ENCODE measurements around the gene MCM5. TPM values are rescaled to one million over a fixed set of nuclear protein-coding genes. Genes with fewer than 3 reads are reported as not detected.
"Not testable (repeated sequence)": the region's sequence is repeated elsewhere in the genome, so short reads cannot be mapped to it uniquely, and the experiment has no call there.

The MCM5 gene
- total and polyA plus RNA-seq, 2 experiments from 2014 or later = 288 to 325 TPM

DNA sequence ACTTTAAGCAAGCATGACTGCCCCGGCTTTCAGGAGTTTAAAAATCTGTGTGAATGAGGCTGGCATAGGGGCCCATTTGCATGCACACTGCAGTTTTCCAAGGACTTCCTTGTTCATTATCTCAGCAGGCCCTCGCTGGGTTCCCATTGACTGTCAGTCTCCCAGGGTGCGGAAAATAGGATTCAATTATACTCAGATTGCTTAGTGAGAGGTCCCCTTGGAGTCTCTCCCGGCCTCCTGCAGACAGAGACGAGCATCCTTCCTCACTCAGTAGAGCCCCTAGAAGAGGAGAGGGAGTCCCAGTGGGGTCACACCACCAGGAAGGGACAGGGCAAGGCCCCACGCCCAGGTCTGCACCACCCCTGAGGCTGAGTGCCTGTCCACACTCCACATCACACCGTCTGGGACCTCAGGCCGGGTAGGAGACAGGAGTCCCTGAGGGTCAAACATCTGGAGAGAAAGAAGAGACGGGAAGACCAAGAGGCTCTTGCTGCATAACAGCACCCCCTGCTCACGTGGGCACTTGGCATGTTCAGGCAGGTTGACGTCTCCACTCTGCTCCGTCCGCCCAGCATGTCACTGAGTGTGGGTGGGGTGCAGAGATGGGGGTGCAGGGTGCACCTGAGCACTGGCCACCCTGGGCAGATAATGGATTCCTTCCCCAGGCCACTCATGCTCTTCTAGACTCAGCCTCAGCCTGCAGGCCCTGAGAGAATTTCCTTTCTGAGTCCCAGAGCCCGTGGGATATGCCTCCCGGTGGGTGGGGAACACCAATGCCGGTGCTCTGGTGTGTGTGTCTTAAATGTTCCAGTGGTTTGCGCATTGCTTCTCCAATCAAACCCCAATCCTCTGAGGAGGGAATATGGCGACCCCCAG, 58.8 kb downstream of the MCM5 start (continued):
- TF ChIP-seq, protein P1, sequence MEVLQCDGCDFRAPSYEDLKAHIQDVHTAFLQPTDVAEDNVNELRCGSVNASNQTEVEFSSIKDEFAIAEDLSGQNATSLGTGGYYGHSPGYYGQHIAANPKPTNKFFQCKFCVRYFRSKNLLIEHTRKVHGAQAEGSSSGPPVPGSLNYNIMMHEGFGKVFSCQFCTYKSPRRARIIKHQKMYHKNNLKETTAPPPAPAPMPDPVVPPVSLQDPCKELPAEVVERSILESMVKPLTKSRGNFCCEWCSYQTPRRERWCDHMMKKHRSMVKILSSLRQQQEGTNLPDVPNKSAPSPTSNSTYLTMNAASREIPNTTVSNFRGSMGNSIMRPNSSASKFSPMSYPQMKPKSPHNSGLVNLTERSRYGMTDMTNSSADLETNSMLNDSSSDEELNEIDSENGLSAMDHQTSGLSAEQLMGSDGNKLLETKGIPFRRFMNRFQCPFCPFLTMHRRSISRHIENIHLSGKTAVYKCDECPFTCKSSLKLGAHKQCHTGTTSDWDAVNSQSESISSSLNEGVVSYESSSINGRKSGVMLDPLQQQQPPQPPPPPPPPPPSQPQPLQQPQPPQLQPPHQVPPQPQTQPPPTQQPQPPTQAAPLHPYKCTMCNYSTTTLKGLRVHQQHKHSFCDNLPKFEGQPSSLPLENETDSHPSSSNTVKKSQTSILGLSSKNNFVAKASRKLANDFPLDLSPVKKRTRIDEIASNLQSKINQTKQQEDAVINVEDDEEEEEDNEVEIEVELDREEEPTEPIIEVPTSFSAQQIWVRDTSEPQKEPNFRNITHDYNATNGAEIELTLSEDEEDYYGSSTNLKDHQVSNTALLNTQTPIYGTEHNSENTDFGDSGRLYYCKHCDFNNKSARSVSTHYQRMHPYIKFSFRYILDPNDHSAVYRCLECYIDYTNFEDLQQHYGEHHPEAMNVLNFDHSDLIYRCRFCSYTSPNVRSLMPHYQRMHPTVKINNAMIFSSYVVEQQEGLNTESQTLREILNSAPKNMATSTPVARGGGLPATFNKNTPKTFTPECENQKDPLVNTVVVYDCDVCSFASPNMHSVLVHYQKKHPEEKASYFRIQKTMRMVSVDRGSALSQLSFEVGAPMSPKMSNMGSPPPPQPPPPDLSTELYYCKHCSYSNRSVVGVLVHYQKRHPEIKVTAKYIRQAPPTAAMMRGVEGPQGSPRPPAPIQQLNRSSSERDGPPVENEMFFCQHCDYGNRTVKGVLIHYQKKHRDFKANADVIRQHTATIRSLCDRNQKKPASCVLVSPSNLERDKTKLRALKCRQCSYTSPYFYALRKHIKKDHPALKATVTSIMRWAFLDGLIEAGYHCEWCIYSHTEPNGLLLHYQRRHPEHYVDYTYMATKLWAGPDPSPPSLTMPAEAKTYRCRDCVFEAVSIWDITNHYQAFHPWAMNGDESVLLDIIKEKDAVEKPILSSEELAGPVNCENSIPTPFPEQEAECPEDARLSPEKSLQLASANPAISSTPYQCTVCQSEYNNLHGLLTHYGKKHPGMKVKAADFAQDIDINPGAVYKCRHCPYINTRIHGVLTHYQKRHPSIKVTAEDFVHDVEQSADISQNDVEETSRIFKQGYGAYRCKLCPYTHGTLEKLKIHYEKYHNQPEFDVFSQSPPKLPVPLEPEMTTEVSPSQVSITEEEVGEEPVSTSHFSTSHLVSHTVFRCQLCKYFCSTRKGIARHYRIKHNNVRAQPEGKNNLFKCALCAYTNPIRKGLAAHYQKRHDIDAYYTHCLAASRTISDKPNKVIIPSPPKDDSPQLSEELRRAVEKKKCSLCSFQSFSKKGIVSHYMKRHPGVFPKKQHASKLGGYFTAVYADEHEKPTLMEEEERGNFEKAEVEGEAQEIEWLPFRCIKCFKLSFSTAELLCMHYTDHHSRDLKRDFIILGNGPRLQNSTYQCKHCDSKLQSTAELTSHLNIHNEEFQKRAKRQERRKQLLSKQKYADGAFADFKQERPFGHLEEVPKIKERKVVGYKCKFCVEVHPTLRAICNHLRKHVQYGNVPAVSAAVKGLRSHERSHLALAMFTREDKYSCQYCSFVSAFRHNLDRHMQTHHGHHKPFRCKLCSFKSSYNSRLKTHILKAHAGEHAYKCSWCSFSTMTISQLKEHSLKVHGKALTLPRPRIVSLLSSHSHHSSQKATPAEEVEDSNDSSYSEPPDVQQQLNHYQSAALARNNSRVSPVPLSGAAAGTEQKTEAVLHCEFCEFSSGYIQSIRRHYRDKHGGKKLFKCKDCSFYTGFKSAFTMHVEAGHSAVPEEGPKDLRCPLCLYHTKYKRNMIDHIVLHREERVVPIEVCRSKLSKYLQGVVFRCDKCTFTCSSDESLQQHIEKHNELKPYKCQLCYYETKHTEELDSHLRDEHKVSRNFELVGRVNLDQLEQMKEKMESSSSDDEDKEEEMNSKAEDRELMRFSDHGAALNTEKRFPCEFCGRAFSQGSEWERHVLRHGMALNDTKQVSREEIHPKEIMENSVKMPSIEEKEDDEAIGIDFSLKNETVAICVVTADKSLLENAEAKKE (CRISPR knock-in tag; IDR thresholded peaks at IDR 0.05) = no peak
- no peak for TF ChIP-seq ZNF331 (CRISPR knock-in tag; IDR thresholded peaks at IDR 0.05; ENCODE audit: low read depth)
- TF ChIP-seq POLR2AphosphoS5 (IDR thresholded peaks at IDR 0.05; ENCODE audit: low read depth) = no peak
- no peak for TF ChIP-seq JUNB (IDR thresholded peaks at IDR 0.05; ENCODE audit: unreplicated experiment)
- TF ChIP-seq ZNF114 (CRISPR knock-in tag; IDR thresholded peaks at IDR 0.05) = no peak
- no peak for TF ChIP-seq EZH2 (IDR thresholded peaks at IDR 0.05; ENCODE audit: low read depth, unreplicated experiment)
- no peak for TF ChIP-seq ETS1 (IDR thresholded peaks at IDR 0.05)

DNA sequence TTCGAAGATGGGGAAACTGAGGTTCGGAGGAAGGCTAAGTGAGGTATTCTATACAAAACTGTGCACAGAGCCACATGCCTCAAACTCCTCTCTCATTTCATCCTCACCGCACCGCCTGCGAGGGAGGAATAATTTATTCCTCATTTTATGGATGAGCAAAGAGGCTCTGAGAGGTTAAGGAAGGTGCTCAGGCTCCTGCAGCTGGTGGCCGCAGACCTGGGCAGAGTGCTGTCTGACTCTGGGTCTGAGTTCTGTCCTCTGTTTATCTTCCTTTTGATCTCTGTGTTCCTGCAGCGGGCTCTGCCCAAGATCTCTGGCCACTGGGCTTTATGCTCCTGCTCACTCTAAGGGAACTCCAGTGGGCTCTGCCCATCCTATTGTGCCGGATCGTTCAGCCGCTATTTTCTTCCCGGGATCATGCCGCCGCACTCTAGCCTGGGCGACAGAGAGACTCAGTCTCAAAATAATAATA, 59.5 kb downstream of the MCM5 start:
- Histone ChIP-seq H3K36me3 (ENCODE audit: insufficient read depth) (no peaks in the 10 kb centered on the region), H4K20me1 (replicated peaks; ENCODE audit: insufficient read depth) (no peaks in the 10 kb centered on the region), H3K4me2 (no peak overlapping the region), H3K79me2 (replicated peaks; ENCODE audit: insufficient read depth) (no peaks in the 10 kb centered on the region), H3K4me1 (ENCODE audit: insufficient read depth) (peaks cover 5% of the 10 kb centered on the region; the same call in 1 of the 2 replicates), H3F3A (replicated peaks; ENCODE audit: low read depth) (no peaks in the 10 kb centered on the region), H3K27me3 (ENCODE audit: insufficient read depth) (no peaks in the 10 kb centered on the region), H3K4me3 (no peak overlapping the region), H3K27ac (ENCODE audit: low read depth) (no peak overlapping the region), H3K9me2 (ENCODE audit: insufficient read depth) (no peaks in the 10 kb centered on the region), H2AFZ (no peak overlapping the region)
- Mint-ChIP-seq H3K9me3 (peaks cover 3% of the 10 kb centered on the region; the same call in 1 of the 3 replicates), H3K4me1 (peaks cover 14% of the 10 kb centered on the region), H3K27ac (no peak overlapping the region), H3K4me3 (no peak overlapping the region), H3K27me3 (ENCODE audit: insufficient read depth, low read depth, poor library complexity) (peaks cover 17% of the 10 kb centered on the region), H3K36me3 (ENCODE audit: low read depth) (peaks cover 3% of the 10 kb centered on the region; the same call in 1 of the 3 replicates)
- DNase-seq (ENCODE audit: low spot score) (no peak), ATAC-seq (no peak)
- no peak for TF ChIP-seq POLR2AphosphoS5 (IDR thresholded peaks at IDR 0.05; ENCODE audit: low read depth)
- no peak for TF ChIP-seq ETS1 (IDR thresholded peaks at IDR 0.05)

DNA sequence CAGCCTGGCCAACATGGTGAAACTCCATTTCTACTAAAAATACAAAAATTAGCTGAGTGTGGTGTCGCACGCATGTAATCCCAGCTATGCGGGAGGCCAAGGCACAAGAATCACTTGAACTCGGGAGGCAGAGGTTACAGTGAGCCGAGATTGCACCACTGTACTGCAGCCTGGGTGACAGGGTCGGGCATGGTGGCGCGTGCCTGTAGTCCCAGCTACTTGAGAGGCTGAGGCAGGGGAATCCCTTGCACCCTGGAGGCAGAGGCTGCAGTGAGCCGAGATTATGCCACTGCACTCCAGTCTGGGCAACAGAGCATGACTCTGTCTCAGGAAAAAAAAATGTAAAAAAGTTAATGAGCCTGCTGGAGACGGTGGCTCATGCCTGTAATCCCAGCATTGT, 60.0 kb downstream of the MCM5 start:
- H3K27ac ChIP-seq (ENCODE audit: low read depth); H3K9me3 Mint-ChIP-seq; H3K9me2 ChIP-seq (ENCODE audit: insufficient read depth); DNase-seq (ENCODE audit: low spot score); H3K4me2 ChIP-seq; H4K20me1 ChIP-seq (replicated peaks; ENCODE audit: insufficient read depth); H3K79me2 ChIP-seq (replicated peaks; ENCODE audit: insufficient read depth); ATAC-seq; H3K36me3 ChIP-seq (ENCODE audit: insufficient read depth); H3K27ac Mint-ChIP-seq; H3K4me3 Mint-ChIP-seq; H3K4me1 ChIP-seq (ENCODE audit: insufficient read depth); H3K4me3 ChIP-seq; H3K27me3 ChIP-seq (ENCODE audit: insufficient read depth); H2AFZ ChIP-seq; H3F3A ChIP-seq (replicated peaks; ENCODE audit: low read depth); H3K36me3 Mint-ChIP-seq (ENCODE audit: low read depth): not testable (repeated sequence)
- H3K27me3 Mint-ChIP-seq (ENCODE audit: insufficient read depth, low read depth, poor library complexity) = peaks cover 17% of the 10 kb centered on the region
- H3K4me1 Mint-ChIP-seq = peaks cover 14% of the 10 kb centered on the region

Measured in GM23338 (cell line).